DMS53 treated with DMSO at 0.1 percent for 48 hours (cell line): Measurements from ENCODE around the gene SLAMF7.
"Not testable (repeated sequence)": the region's sequence is repeated elsewhere in the genome, so short reads cannot be mapped to it uniquely, and the experiment has no call there.

Experiments
- DNase-seq: peaks from one replicate; lab custom pipeline; 2025; ENCODE audit not compliant: unreplicated experiment; lab: John Stamatoyannopoulos, UW

Gene SLAMF7, protein sequence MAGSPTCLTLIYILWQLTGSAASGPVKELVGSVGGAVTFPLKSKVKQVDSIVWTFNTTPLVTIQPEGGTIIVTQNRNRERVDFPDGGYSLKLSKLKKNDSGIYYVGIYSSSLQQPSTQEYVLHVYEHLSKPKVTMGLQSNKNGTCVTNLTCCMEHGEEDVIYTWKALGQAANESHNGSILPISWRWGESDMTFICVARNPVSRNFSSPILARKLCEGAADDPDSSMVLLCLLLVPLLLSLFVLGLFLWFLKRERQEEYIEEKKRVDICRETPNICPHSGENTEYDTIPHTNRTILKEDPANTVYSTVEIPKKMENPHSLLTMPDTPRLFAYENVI

DNA sequence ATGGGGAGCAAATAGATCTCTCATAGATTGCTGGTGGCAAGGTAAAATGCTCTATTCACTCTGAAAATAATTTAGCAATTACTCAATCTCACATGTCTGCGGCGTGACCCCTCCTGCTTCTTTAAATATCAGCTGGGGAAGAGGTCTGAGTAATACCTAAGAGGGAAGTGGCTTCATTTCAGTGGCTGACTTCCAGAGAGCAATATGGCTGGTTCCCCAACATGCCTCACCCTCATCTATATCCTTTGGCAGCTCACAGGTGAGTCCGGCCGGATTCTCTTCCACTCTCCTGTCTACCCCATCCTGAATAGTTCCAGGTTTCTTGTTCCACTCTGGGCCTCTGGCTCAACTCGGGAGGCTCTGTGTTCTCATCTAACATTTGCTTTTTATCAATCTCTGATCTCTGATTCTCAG, at the start of gene SLAMF7:
Gene SLAMF7 (plus strand): TSS at position 150 of the 414 bp plus-strand sequence. CDS start 55 bp downstream, at position 205.
- no peak for DNase-seq

DNA sequence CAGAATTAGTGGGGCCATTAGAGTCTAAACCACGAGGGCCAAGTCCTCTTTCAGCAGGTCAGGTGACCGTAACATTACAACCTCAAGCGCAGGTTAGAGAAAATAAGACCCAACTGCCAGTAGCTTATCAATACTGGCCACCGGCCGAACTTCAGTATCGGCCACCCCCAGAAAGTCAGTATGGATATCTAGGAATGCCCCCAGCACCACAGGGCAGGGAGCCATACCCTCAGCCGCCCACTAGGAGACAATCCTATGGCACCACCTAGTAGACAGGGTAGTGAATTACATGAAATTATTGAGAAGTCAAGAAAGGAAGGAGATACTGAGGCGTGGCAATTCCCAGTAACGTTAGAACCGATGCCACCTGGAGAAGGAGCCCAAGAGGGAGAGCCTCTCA, 46.7 kb upstream of the SLAMF7 start:
- peak; percentile 29 for DNase-seq

DNA sequence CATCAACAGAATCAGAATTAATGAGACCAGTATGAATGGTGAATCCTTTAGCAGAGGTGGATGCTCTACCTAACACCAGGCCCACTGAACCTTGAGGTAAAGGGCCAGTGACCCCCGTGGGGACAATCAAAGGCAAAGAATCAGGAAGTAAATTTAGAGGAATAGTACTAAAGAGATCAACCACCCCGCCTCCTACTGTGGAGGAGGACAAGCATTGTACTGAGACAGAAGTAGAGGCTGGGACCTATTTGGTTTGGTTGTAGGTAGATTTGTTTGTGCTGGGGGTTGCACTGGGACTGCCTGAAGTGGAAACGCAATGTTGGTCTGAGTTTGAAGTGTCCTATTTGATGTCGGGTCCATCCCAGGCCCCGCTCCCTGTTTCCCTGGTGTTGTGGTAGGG, 36.9 kb upstream of the SLAMF7 start:
- DNase-seq, result no peak

DNA sequence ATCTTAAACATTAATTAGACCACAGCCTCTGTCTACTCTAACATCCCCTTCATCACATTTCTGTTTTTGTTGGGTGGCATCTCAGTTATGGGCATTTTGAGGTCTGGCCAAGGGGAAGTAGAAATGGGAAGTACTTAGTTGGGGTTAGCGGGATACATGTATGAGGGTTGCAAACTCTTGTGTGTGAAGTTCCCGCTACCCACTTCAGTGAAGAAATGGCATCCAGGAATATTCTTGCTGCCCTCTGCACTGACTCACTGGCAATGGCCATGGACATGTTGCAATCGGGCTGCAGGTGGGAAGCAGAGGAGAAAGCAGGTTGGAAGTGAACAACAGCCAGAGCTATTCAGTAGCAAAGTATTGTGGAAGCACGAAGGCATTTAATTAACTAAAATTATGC, 34.8 kb upstream of the SLAMF7 start:
- DNase-seq, result no peak

DNA sequence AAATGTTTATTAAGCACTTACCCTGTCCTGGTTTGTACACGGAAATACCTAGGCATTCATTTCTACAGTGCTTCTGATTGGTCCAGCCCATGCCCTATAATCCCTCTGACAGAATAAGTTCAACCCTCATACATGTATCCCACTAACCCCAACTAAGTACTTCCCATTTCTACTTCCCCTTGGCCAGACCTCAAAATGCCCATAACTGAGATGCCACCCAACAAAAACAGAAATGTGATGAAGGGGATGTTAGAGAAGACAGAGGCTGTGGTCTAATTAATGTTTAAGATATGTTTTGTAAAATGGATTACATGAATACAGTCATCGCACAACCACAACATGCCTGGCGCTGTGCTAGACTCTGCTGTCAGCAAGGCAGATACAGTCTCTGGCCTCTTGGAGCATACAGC, 33.8 kb upstream of the SLAMF7 start:
- DNase-seq, result not testable (repeated sequence)

DNA sequence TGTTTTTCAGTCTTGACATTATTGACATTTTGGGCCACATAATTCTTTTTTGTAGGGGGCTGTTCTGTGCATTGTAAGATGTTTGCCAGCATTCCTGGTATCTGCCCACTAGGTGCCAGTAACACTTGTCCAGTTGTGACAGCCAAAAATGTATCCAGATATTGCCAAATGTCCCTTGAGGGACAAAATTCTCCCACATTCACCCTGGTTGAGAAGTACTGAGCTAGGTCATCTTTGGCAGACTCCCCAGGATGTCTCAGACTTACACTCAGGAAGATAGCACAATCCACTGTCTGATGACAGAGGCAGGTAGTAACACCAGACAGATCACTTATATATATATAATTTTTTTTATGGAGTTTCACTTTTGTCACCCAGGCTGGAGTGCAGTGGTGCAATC, 33.3 kb upstream of the SLAMF7 start:
- no peak for DNase-seq

DNA sequence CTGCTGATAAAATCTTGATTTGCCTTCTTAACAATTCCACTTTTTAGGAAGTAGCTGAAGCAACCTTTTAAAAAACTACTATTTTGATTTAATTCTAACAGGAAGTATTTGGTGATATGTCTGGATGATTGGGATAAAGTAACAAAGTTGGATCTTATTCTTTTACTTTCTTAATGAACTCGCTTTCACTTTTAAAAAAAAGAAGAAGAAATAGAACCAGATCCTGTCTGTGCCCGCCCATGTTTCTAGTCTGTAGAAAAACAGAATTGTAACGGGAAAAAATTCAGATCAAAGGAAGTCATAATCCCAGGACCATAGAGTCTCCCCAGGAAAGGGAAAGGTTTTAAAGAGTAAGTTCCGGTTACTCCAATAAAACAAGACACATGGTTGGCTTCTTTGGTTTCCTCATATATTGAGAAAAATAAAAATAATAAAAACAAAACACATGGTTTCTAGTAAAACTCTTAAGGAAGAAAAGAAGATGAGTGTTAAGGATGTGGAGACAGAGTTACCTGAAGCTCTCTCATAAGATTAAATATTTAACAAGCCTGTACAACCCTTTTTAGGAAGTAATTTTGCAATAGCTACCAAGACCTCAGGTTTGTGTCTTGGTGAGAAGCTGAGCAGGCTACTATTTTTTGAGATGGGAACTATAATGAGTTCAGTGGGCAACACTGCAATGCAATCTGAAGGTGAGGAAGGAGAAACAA, 32.4 kb upstream of the SLAMF7 start:
- no peak for DNase-seq

DNA sequence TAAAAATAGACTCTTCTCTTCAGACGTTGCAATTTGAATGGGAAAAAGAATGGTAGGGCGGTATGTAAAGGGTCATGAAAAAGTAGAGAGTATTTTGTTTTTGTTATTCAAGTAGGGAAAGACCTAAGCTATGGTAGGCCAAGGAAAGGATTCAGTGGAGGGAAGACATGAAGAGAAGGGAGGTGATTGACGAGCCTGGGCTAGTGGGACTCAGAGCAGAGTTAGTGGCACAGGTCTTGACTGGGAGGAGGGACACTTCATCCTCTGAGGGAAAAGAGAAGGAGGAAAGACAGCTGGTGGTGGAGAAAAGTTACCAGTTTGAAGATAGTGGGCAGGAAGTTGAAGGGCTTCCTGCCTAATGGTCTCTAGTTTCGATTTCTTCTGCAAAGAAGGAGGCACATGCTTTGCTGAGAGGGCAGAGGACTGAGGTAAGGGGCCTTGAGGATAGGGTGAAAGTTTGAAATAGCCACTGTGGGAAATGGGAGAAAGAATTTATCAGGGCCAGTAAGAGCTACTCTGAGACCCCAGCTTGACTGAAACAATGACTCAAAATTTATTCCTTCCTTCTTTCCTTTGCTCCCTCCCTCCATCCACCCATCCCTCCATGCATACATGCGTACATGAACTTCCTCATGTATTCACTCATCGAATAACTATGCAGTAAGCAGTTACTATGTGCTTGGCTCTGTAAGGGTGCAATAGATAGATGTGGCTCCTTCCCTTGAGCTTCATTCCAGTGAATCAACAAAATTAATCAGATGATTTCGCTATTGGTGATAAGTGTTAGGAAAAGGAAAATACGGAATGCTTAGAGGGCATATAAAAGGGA, 31.6 kb upstream of the SLAMF7 start:
- DNase-seq, result no peak

DNA sequence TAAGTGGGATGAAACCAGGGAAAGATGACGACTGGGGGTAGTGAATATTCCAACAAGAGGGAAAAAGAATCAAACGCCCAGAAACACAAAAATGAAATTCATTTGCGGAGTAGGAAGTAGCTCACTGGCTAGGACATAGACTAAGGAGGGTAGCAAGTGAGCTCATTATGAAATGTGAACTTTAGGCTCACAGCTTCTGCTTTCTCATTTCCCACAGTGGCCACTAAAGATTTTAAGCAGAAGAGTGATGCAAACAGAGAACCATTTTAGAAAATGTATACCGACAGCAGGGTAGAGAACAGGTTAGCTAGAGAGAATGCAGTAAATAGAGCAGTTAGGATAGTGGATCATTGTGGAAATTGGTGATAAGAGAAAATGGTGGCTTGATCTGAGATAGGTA, 30.9 kb upstream of the SLAMF7 start:
- DNase-seq, result no peak

DNA sequence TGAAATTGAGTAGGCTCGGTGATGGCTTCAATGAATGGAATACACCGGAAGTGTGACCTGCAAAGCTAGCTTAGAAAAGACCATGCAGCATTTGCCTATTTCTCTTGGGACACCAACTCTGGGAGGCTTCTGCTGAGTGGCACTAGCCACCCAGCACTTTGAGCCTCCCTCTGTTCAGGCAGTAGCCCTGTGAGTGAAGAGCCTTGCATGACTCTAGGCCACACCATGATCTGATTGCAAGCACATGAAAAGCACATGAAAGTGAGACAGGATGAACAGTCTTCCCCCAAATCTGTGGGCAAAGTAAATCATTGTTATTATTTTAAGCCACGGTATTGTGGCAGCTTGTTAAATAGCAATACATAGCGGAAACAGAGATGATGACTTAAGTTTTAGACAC, 30.2 kb upstream of the SLAMF7 start:
- no peak for DNase-seq

DNA sequence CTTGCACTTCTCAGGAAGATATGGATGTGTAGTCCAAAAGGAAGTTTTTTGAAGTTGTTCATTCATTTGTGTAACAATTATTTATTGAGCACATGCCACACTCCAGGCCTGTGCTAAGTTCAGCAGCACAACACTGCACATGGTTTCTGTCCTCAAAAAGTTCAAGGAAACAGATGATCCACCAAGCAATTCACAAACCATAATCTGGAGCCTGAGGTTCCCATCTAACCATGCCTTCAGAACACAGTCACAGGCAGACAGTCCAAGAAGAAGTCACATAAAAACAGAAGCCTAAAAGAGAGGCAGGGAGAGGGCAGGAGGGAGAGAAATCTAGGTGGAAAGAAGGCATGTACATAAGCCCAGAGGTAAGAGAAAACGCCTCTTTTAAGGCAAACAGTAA, 29.3 kb upstream of the SLAMF7 start:
- DNase-seq, result no peak

DNA sequence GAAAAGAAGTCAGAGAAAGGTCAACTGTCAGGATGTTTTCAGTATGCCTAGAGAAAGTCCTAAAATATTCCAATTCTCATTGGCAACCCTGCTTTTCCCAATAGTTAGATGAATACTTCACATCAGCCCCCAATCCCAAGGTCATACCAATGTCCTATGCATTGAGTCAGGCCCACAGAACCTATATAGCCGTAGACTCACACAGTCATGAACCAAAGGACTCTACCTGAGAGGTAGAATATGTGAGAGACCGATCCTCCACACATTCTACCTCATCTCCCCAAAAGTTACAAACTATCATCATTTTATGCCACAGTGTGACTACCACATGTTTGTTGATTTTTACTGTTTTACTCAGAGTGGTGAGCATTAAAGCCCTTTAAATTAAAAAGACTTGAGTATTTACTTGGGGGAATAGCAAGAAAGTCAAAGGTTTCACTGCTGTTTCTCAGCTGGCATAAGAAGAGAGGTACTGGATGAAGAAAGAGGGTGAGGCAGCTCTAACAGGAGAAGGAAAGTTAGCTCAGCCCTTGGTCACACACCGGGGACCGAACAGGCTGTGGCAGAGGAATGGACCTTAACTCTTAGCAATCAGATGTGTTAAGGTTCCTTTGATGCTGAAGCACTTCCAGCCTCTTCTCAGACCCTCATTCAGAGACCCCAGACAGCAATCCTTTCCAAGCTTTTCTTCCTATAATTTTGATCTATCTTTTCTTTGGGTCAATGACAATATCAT, 28.4 kb upstream of the SLAMF7 start:
- no peak for DNase-seq

DNA sequence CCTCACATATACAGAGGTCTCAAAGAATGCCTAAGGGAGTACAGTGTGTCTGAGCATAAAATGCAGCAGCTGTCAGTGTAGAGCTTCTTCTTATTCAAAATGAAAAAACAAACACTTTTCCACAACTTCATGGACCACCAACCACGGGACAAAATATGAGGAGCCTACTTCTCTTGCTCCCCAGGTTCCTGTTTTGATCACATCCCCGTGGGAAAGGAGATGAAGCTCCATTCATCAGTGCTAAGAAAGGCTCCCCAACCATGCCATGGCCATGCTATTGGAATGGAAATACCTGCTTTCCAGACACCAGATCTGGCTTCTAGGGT, 27.8 kb upstream of the SLAMF7 start:
- DNase-seq, result no peak

DNA sequence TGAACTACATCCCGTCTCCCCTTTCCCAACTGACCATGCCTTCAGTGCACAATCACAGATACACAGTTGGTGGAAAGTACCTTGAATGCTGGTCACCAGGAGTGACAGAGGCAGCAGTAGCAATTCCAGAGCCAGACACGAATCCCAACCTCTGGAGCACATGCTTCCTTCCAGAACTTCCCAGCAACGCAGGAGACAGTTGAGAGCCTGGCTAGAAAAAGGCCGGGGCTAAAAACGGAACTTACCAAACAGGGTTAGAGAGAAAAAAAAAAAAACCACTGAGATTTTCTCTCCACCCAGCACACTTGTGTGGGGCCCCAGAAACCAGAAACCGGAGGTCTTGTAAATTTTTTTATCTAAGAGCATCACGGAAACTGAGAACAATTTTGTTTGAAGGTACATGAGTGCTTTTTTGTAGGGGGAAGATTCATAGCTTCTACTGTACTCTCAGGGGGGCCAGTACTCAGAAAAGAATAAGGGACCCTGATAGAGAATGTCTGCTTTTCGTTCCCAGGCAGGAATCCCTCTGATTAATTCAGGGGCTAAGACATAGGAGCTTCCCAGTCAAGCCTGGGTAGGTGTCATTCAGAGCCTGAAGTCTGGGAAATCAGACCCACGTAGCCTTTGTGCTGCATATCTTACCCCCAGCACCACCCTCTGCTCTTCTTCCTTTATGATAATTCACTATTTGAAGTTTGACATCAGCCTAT, 27.3 kb upstream of the SLAMF7 start, which contains the start of gene CD48:
Gene CD48 (minus strand): TSS at position 221 of the 710 bp plus-strand sequence. CDS start 59 bp downstream, at position 162.
- DNase-seq, result no peak

DNA sequence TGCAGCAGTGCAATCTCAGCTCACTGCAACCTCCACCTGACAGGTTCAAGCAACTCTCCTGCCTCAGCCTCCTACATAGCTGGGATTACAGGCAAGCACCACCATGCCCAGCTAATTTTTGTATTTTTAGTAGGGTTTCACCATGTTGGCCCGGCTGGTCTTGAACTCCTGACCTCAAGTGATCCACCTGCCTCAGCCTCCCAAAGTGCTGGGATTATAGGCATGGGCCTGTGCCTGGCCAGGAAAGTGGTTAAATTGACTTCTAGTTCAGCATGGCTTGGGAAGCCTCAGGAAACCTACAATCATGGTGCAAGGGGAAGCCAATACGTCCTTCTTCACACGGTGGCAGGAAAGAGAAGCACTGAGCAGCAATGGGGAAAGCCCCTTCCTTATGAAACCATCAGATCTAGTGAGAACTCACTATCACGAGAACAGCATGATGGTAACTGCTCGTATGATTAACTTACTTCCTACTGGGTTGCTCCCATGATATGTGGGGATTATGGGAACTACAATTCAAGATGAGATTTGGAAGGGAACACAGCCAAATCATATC, 26.4 kb upstream of the SLAMF7 start:
- not testable (repeated sequence) for DNase-seq

DNA sequence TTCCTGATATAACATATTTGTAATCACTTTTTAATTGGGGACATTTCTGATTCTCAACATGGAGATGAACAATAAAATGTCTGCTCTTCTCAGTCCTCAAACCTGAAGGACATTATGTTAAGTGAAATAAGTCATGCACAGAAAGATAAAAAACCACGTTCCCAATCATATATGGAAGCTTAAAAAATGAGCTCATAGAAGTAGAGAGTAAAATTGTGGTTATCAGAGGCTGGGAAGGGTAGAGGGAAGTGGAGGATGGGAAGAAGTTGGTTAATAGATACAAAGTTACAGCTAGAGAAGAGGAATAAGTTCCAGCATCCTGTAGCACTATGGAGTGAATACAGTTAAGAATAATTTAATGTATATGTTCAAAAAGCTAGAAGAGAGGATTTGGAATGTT, 25.9 kb upstream of the SLAMF7 start:
- DNase-seq, result no peak

DNA sequence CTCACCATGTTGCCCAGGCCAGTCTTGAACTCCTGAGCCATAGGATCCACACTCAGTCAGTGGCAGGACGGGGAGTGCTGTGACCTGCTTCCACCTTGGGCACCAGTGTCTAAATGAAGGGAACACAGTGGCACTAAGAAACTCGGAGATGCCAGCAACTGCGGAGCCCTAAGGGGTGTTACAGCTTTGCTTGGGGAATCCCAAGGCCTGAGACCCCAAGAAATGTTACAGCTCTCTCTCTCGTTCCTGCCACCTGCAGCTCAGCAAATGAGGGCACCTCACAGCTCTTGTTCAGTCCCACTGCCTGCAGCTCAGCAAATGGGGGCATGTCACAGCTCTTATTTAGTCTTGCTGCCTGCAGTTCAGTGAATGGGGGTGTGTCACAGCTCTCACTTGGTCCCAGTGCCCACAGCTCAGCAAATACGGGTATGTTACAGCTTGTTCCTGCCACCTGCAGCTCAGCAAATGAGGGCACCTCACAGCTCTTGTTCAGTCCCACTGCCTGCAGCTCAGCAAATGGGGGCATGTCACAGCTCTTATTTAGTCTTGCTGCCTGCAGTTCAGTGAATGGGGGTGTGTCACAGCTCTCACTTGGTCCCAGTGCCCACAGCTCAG, 24.9 kb upstream of the SLAMF7 start:
- not testable (repeated sequence) for DNase-seq

DNA sequence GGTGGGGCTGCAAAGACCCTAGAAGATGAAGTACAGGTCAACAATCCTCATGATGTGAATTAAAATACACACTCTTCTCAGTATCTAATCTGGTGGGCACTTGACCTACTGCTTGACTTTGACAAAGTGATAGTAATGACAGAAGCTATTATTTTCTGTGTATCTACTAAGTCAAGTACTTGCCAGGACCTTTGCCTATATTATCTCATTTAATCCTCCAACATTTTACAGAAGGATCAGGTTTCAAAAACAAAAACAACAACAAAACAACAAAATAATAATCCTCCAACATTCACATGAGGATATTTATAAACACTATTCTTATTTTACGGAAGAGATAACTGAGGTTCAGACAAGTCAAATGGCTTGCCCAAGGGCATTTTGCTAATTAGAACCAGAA, 23.0 kb upstream of the SLAMF7 start:
- no peak for DNase-seq

DNA sequence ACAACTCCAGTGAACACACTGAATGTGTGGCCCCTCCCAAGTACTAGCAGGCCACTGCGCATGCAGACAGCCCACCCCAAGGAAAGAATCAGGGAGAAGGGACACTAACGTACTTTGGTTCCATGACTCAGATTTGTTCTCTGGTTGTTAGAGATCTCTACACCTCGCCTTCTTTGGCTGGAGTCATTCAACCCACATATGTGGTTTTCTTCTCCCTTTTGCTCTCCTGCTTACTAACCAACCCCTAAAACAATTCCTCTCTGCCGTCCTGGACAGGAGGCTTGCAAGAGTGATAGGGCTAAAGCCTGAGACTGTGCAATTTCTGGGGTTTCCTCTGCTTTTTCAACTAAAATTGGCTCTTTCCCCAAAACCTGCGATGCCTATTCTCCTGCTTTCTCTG, 21.7 kb upstream of the SLAMF7 start:
- DNase-seq, result no peak

DNA sequence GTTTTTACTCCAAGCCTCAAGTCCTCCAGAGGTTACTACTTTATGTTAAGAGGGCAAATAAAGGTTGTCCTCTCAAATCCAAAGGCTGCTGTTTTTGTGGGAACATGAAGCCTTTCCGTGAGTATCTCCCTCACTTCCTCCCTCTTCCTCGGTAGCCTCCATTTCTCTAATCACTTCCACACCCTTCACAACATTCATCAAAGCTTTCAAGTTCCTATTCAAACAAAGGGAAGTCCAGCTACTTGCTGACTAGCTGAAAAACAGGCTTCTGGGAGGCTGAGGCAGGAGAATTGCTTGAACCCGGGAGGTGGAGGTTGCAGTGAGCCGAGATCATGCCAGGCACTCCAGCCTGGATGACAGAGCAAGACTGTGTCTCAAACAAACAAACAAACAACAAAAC, 20.8 kb upstream of the SLAMF7 start:
- no peak for DNase-seq
